IMR-90 (cell line): ENCODE measurements around the gene ARHGAP45. TPM values are rescaled to one million over a fixed set of nuclear protein-coding genes. Genes with fewer than 3 reads are reported as not detected.
A peak's percentile ranks its signal among the peaks of the same experiment; 100 is the strongest.

Experiments
- ATAC-seq: fragments of 200-7000 bp; cut with Tn5 transposase; 2 replicates; pipeline ENCODE4 v1.9.1; 2020; ENCODE audit warnings: low read depth, mild to moderate bottlenecking, moderate library complexity
- BruUV-seq: library from RNA; stranded (reverse); fragments of 400-500 nt; replicated peaks from 2 replicates; lab custom pipeline; 2021; lab: Mats Ljungman, UMichigan
- CTCF ChIA-PET: fragments of 300-600 bp; formaldehyde crosslinking; extraction: SDS; loops from one replicate; lab custom pipeline; 2021; ENCODE audit warnings: antibody characterized with exemption; lab: Yijun Ruan, JAX
- POLR2A ChIA-PET: fragments of 300-600 bp; sonication (Branson Sonifier 250); formaldehyde crosslinking; loops from one replicate; lab custom pipeline; 2022; ENCODE audit warnings: antibody characterized with exemption; ENCODE audit not compliant: unreplicated experiment; lab: Charles Lee
- DNase-seq: peaks from one replicate; pipeline ENCODE4 v3.0.0; 2013
- H2AFZ ChIP-seq: replicated peaks from 2 replicates; pipeline ENCODE3; 2013; ENCODE audit warnings: low read length, mild to moderate bottlenecking; ENCODE audit not compliant: poor library complexity
- H2AK5ac ChIP-seq: 2 replicates; pipeline ENCODE4 v1.6.1; 2013; ENCODE audit warnings: low read depth, low read length, inconsistent platforms
- H2AK9ac ChIP-seq: replicated peaks from 2 replicates; pipeline ENCODE3; 2013; ENCODE audit warnings: mild to moderate bottlenecking, low read depth, low read length, moderate library complexity; ENCODE audit not compliant: poor library complexity
- H2BK120ac ChIP-seq: 2 replicates; pipeline ENCODE4 v1.6.1; 2013; ENCODE audit warnings: low read depth, low read length, inconsistent platforms
- H2BK15ac ChIP-seq: 3 replicates; pipeline ENCODE4 v1.6.1; 2013; ENCODE audit warnings: low read depth, low read length, inconsistent platforms
- H2BK20ac ChIP-seq: 2 replicates; pipeline ENCODE4 v1.6.1; 2013; ENCODE audit warnings: low read depth, mild to moderate bottlenecking, inconsistent platforms, low read length, moderate library complexity
- H2BK5ac ChIP-seq: 2 replicates; pipeline ENCODE4 v1.6.1; 2013; ENCODE audit warnings: mild to moderate bottlenecking, low read depth, low read length, inconsistent platforms; ENCODE audit not compliant: poor library complexity, severe bottlenecking
- H3K14ac ChIP-seq: replicated peaks from 2 replicates; pipeline ENCODE4 v1.6.1; 2013; ENCODE audit warnings: low read depth, low read length, inconsistent platforms
- H3K18ac ChIP-seq: 2 replicates; pipeline ENCODE4 v1.6.1; 2013; ENCODE audit warnings: low read depth, low read length, control low read depth
- H3K23ac ChIP-seq: 2 replicates; pipeline ENCODE4 v1.6.1; 2013; ENCODE audit warnings: low read depth, low read length, inconsistent platforms
- H3K27ac ChIP-seq: 2 replicates; pipeline ENCODE4 v1.5.1; 2013; ENCODE audit warnings: mild to moderate bottlenecking, control low read depth, low read length; ENCODE audit not compliant: insufficient read depth
- H3K27me3 ChIP-seq: 2 replicates; pipeline ENCODE4 v1.6.1; 2013; ENCODE audit warnings: low read length; ENCODE audit not compliant: control insufficient read depth, insufficient read depth
- H3K36me3 ChIP-seq: 2 replicates; pipeline ENCODE4 v1.6.1; 2013; ENCODE audit warnings: low read length, mixed read lengths; ENCODE audit not compliant: control insufficient read depth, insufficient read depth
- H3K4ac ChIP-seq: 2 replicates; pipeline ENCODE4 v1.6.1; 2013; ENCODE audit warnings: low read depth, low read length, inconsistent platforms
- H3K4me1 ChIP-seq: 2 replicates; pipeline ENCODE4 v1.6.1; 2013; ENCODE audit warnings: low read length, mixed read lengths; ENCODE audit not compliant: control insufficient read depth, insufficient read depth
- H3K4me2 ChIP-seq: 2 replicates; pipeline ENCODE4 v1.6.1; 2013; ENCODE audit warnings: low read depth, mild to moderate bottlenecking, control low read depth, low read length, moderate library complexity
- H3K4me3 ChIP-seq: 2 replicates; pipeline ENCODE4 v1.5.1; 2013; ENCODE audit warnings: low read depth, mild to moderate bottlenecking, control low read depth, low read length, moderate library complexity; ENCODE audit not compliant: insufficient read depth
- H3K56ac ChIP-seq: 2 replicates; pipeline ENCODE4 v1.6.1; 2013; ENCODE audit warnings: low read length, inconsistent platforms; ENCODE audit not compliant: insufficient read depth; ENCODE audit errors: extremely low read depth
- H3K79me1 ChIP-seq, 2 experiments: 2 replicates each; pipeline ENCODE4 v1.6.1; 2013; ENCODE audit warnings: low read length in 2 of 2, inconsistent platforms in 1 of 2, low read depth in 1 of 2
- H3K9ac ChIP-seq: 2 replicates; pipeline ENCODE4 v1.6.1; 2013; ENCODE audit warnings: low read depth, low read length, control low read depth
- H3K9me1 ChIP-seq: 2 replicates; pipeline ENCODE4 v1.6.1; 2013; ENCODE audit warnings: low read length, inconsistent platforms; ENCODE audit not compliant: insufficient read depth
- H3K9me3 ChIP-seq: 2 replicates; pipeline ENCODE4 v1.6.1; 2013; ENCODE audit warnings: low read length; ENCODE audit not compliant: control insufficient read depth, insufficient read depth
- H4K20me1 ChIP-seq: 2 replicates; pipeline ENCODE4 v1.6.1; 2013; ENCODE audit warnings: low read length, inconsistent platforms; ENCODE audit not compliant: insufficient read depth
- H4K5ac ChIP-seq: 2 replicates; pipeline ENCODE4 v1.6.1; 2013; ENCODE audit warnings: mild to moderate bottlenecking, low read depth, low read length, control low read depth
- H4K8ac ChIP-seq, 2 experiments: 2 replicates each; pipeline ENCODE4 v1.6.1; 2013; ENCODE audit warnings: low read depth in 2 of 2, low read length in 2 of 2, control low read depth in 1 of 2, inconsistent platforms in 1 of 2
- H4K91ac ChIP-seq: 2 replicates; pipeline ENCODE4 v1.6.1; 2013; ENCODE audit warnings: low read depth, low read length, inconsistent platforms; ENCODE audit not compliant: insufficient read depth
- RCOR1 ChIP-seq: IDR thresholded peaks from 2 replicates; pipeline ENCODE4 v1.6.1; 2012; ENCODE audit warnings: mild to moderate bottlenecking, low read length, improper control_type of control experiment; ENCODE audit not compliant: insufficient replicate concordance
- WGBS, 2 experiments: methylation state at CpG; one replicate each; pipeline versions ENCODE4 v1.1.5 to v1.1.7; 2013; ENCODE audit warnings: missing lambda C conversion rate in 2 of 2; ENCODE audit not compliant: insufficient read length in 1 of 2; ENCODE audit errors: extremely low coverage in 2 of 2; 5-methylcytosine and 5-hydroxymethylcytosine counted together
- dilution Hi-C: fragments of 300-500 bp; cut with HindIII; formaldehyde crosslinking; loops from one replicate; pipeline ENCODE4 v1.14.3; 2018; ENCODE audit warnings: low sequenced_read_pairs; ENCODE audit not compliant: unreplicated experiment
- in situ Hi-C: fragments of 300-500 bp; cut with MboI; formaldehyde crosslinking; loops from 3 replicates; pipeline ENCODE4 v1.14.3; 2019; ENCODE audit warnings: low sequenced_read_pairs, inconsistent platforms, mixed read lengths
- intact Hi-C: fragments of 100-400 bp; cut with micrococcal nuclease; formaldehyde crosslinking; loops from 2 replicates; pipeline ENCODE4 v1.10.0; 2022
- polyA plus RNA-seq, 3 experiments: library from polyadenylated mRNA; depleted of rRNA; stranded (reverse); fragments of >200 nt; gene quantifications; 2 replicates each; pipeline ENCODE4 v1.2.3, GENCODE V29; 2012; ENCODE audit warnings: low replicate concordance in 1 of 3
- total RNA-seq: library from RNA; depleted of rRNA; stranded (reverse); fragments of >200 nt; gene quantifications from 2 replicates; pipeline ENCODE4 v1.2.3, GENCODE V29; 2012

Gene ARHGAP45
- total and polyA plus RNA-seq, 2 of the 4 experiments (the other 2 are of a cell fraction), result 1.3 to 1.7 TPM

DNA sequence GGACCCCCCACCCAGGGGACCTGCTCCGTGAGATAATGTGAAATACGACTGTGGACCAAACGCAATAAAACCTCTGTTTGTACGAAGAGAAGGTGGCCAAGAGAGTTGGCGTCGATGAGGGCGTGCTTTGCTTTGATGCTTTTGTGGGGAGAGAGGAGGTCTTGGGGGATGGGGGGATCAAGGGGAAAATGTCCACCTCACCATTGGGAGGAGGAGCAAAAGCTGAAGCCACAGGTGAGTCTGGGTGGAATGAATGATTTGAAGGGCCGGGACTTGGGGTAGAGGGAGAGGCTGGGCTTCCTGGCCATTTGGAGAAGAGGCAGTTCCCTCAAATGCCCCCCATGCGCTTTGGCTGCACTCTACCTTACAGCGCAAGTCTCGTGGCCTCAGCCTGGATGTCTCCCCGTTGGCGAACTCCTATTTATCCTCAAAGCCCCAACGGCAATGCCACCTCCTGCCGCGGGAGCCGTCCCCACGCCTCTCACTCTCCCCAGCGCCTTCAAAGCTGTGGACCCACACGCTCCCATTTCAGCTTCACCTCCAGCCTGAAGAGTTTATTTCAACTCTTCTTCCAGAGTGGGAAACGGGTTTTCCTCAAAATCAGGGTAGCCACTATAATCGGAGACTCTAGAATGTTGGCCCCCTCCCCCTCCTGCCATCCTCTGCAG is 27.9 kb upstream of the ARHGAP45 start:
- Histone ChIP-seq H3K27me3 (no peaks in the 10 kb centered on the region), H2AK9ac (peak overlapping the region; percentile 47), H4K5ac (no peak overlapping the region), H2BK15ac (no peak overlapping the region), H2BK120ac (no peak overlapping the region), H3K4me3 (no peak overlapping the region), H2AK5ac (no peak overlapping the region), H3K18ac (no peak overlapping the region), H3K4me1 (peaks cover 7% of the 10 kb centered on the region; the same call in 1 of the 2 replicates), H3K9me3 (no peaks in the 10 kb centered on the region), H4K8ac (peak overlapping the region in 1 of 2 experiments; percentile 11; a peak in 1 of 4 replicates), H2BK20ac (no peak overlapping the region), H3K9me1 (no peaks in the 10 kb centered on the region), H3K4ac (no peak overlapping the region), H4K91ac (no peak overlapping the region), H3K14ac (no peak overlapping the region), H2AFZ (peak overlapping the region; percentile 90), H4K20me1 (peaks cover 48% of the 10 kb centered on the region), H3K36me3 (peaks cover 34% of the 10 kb centered on the region), H3K4me2 (no peak overlapping the region; the same call in 1 of the 2 replicates), H3K27ac (no peak overlapping the region), H3K9ac (no peak overlapping the region), H3K23ac (peak overlapping the region; percentile 5; the same call in 1 of the 2 replicates), H3K56ac (no peak overlapping the region), H3K79me1 (peaks cover 0 to 28% of the 10 kb centered on the region in 2 experiments; a peak in 2 of 4 replicates), H2BK5ac (no peak overlapping the region)
- intact Hi-C loops (no loop called here), dilution Hi-C loops (no loop called here), in situ Hi-C loops (no loop called here)
- no TSS peak for BruUV-seq
- no peak for TF ChIP-seq RCOR1
- DNase-seq (peak; percentile 28), ATAC-seq (peak; percentile 0; the same call in 1 of the 2 replicates)
- ChIA-PET POLR2A (interaction anchor here (0.7 to 1.8 kb wide), 3 partner anchors 11 to 13 kb away, joined by 3 to 4 read pairs (median 3); partner anchors contain the start of gene CNN2), CTCF (interaction anchor here (0.6 to 1.2 kb wide), 2 partner anchors 29 to 414 kb away, joined by 3 read pairs; no protein-coding TSS in a partner anchor)
- 71% methylated on average over 18 of the region's 22 CpGs; no CpG with 5 or more reads in 1 of the 2 experiments for WGBS, 2 experiments
